BJ (cell line): Measurements from ENCODE around the gene IMMP1L. TPM values are rescaled to one million over a fixed set of nuclear protein-coding genes. Genes with fewer than 3 reads are reported as not detected.

Experiments
- CTCF ChIA-PET: fragments of 350-600 bp; formaldehyde crosslinking; extraction: SDS; loops from one replicate; lab custom pipeline; 2021; ENCODE audit warnings: antibody characterized with exemption, inconsistent platforms; lab: Yijun Ruan, JAX
- POLR2A ChIA-PET: fragments of 300-600 bp; sonication (Branson Sonifier 250); formaldehyde crosslinking; extraction: SDS; loops from one replicate; lab custom pipeline; 2021; ENCODE audit warnings: antibody characterized with exemption; lab: Charles Lee
- DNase-seq: peaks from one replicate; pipeline ENCODE4 v3.0.0-alpha.2; 2011; ENCODE audit warnings: low read depth
- H3K27me3 ChIP-seq: 2 replicates; pipeline ENCODE4 v1.6.0; 2011; ENCODE audit warnings: low read length; ENCODE audit not compliant: control insufficient read depth, insufficient read depth
- H3K36me3 ChIP-seq: 2 replicates; pipeline ENCODE4 v1.5.1; 2011; ENCODE audit warnings: low read length; ENCODE audit not compliant: control insufficient read depth, insufficient read depth
- H3K4me3 ChIP-seq: 2 replicates; pipeline ENCODE4 v1.5.1; 2011; ENCODE audit warnings: low read depth, mild to moderate bottlenecking, control low read depth, low read length
- polyA minus RNA-seq: library from RNA; depleted of rRNA, polyadenylated mRNA; stranded (reverse); fragments of >200 nt; gene quantifications from 2 replicates; pipeline ENCODE4 v1.2.3, GENCODE V29; 2011; rRNA and poly(A)+ RNA removed
- polyA plus RNA-seq: library from polyadenylated mRNA; depleted of rRNA; stranded (reverse); fragments of >200 nt; gene quantifications from 2 replicates; pipeline ENCODE4 v1.2.3, GENCODE V29; 2011; rRNA removed
- TF ChIP-seq, protein P1 (sequence below): IDR thresholded peaks from 2 replicates; pipeline ENCODE4 v1.5.1; 2011; ENCODE audit warnings: low read depth, mild to moderate bottlenecking, control low read depth, inconsistent platforms, low read length, moderate library complexity; ENCODE audit not compliant: insufficient read depth

The IMMP1L gene
- polyA plus RNA-seq (8.0 and 19.0 TPM in 2 replicates), polyA minus RNA-seq (2.7 and 3.9 TPM in 2 replicates)

GRCh38 chr11:31509429-31510345 lies at the start of gene IMMP1L, which contains the start of gene ELP4:
Gene IMMP1L (minus strand): TSS chr11:31509622. CDS start chr11:31463276, 46,346 bp downstream.
Gene ELP4 (plus strand): TSS chr11:31509767. CDS start chr11:31509785, 18 bp downstream.
- ChIA-PET POLR2A (no interaction called here), CTCF (interaction anchor here (0.6 to 0.8 kb wide), 2 partner anchors 104 to 1386 kb away, joined by 3 to 5 read pairs; no protein-coding TSS in a partner anchor)
- peak; percentile 76 for DNase-seq
- H3K4me3 ChIP-seq, result peak within 1 kb of the TSS; percentile 59
- no peaks in the 10 kb centered on the region for H3K36me3 ChIP-seq
- no peaks in the 10 kb centered on the region for H3K27me3 ChIP-seq
- TF ChIP-seq, protein P1, sequence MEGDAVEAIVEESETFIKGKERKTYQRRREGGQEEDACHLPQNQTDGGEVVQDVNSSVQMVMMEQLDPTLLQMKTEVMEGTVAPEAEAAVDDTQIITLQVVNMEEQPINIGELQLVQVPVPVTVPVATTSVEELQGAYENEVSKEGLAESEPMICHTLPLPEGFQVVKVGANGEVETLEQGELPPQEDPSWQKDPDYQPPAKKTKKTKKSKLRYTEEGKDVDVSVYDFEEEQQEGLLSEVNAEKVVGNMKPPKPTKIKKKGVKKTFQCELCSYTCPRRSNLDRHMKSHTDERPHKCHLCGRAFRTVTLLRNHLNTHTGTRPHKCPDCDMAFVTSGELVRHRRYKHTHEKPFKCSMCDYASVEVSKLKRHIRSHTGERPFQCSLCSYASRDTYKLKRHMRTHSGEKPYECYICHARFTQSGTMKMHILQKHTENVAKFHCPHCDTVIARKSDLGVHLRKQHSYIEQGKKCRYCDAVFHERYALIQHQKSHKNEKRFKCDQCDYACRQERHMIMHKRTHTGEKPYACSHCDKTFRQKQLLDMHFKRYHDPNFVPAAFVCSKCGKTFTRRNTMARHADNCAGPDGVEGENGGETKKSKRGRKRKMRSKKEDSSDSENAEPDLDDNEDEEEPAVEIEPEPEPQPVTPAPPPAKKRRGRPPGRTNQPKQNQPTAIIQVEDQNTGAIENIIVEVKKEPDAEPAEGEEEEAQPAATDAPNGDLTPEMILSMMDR, result no peak

- TF ChIP-seq, protein P1, result no peak
- ChIA-PET CTCF (no interaction called here), POLR2A (no interaction called here)
- H3K27me3 ChIP-seq, result no peaks in the 10 kb centered on the region
- H3K36me3 ChIP-seq, result no peaks in the 10 kb centered on the region
- no peak overlapping the region for H3K4me3 ChIP-seq
- DNase-seq, result no peak
These were observed 48.6 kb upstream of the IMMP1L start for GRCh38 chr11:31558001-31558400.

- POLR2A ChIA-PET, result no interaction called here
- TF ChIP-seq, protein P1, result no peak
- CTCF ChIA-PET, result interaction anchor here (0.7 kb wide), 1 partner anchor 15 kb away, joined by 3 read pairs; no protein-coding TSS in a partner anchor
These were observed 46.5 kb upstream of the IMMP1L start for GRCh38 chr11:31555938-31556337.

GRCh38 chr11:31542862-31543261 lies 33.4 kb upstream of the IMMP1L start:
- Histone ChIP-seq H3K4me3 (no peak overlapping the region), H3K27me3 (no peaks in the 10 kb centered on the region), H3K36me3 (no peaks in the 10 kb centered on the region)
- POLR2A ChIA-PET, result no interaction called here
- CTCF ChIA-PET, result interaction anchor here (0.5 kb wide), 1 partner anchor 50 kb away, joined by 3 read pairs; no protein-coding TSS in a partner anchor
- DNase-seq, result no peak
- TF ChIP-seq, protein P1, result no peak

More at GRCh38 chr11:31555938-31556337, 46.5 kb upstream of the IMMP1L start:
- Histone ChIP-seq H3K27me3 (no peaks in the 10 kb centered on the region), H3K36me3 (no peaks in the 10 kb centered on the region), H3K4me3 (no peak overlapping the region)
- no peak for DNase-seq

DNA sequence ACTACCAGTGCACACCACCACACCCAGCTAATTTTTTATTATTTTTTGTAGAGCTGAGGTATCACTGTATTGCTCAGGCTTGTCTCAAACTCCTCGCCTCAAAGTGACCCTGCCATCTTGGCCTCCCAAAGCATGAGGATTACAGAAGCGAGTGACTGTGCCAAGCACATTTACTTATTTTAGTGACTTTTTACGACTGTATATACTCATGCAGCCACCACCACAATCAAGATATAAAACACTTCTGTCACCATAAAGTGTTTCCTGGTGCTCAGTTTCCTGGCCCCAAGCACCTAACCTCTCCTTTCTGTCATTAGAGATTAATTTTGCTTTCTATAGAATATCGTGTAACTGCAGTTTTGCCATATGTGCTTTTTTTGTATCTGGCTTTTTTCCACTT lies 26.1 kb upstream of the IMMP1L start:
- no peak for DNase-seq
- no peak overlapping the region for H3K4me3 ChIP-seq
- TF ChIP-seq, protein P1, result no peak
- ChIA-PET POLR2A (no interaction called here), CTCF (no interaction called here)
- no peaks in the 10 kb centered on the region for H3K36me3 ChIP-seq
- H3K27me3 ChIP-seq, result no peaks in the 10 kb centered on the region
